ENCODE data around the gene B3GNT7. TPM values are rescaled to one million over a fixed set of nuclear protein-coding genes. Genes with fewer than 3 reads are reported as not detected.

The B3GNT7 gene
- total RNA-seq, 1 experiment from 2014 or later: 11.0 TPM

DNA sequence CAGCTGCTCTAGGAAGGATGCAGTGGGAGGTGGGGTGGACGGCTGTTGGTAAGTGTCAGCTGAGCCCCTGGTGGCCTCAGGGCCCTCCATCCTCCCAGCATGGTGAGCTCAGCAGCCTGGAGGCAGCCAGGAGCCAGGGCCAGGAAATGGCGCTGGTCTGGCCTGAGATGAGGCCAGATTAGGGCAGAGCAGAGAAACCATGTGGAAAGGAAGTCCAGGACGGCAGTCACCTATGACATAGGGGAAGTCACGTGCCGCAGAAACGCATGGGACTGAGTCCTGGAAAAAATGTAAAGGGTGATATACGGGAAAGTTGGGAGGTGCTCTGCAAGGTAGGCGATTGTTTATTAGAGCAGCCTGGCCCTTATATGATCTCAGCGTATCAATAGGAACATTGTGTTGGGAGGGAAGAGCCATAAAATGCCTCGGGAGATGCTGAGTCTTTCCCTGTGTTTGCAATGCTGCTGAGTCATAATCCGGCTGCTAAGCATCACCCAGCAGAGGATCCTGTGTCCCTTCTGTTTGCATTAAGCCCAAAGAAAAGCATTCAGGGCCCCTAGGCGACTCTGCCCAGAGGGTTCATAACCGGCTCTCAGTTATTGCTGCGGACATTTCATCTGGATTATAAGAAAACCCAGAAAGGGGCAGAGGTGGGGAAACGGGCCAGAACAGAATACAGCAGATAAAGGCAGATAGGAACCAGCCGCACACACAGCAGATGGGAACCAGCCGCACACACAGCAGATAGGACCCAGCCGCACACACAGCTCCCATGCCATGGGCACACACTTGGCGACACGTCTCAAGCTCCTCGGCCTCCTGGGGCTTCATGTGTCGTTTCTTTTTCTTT lies 30.3 kb upstream of the B3GNT7 start:
- H2AFZ ChIP-seq (ENCODE audit: low read length): peak overlapping the region; percentile 73
- TF ChIP-seq EZH2 (IDR thresholded peaks at IDR 0.05; ENCODE audit: low read length, unreplicated experiment) (no peak), EZH2phosphoT487 (IDR thresholded peaks at IDR 0.05; ENCODE audit: borderline replicate concordance, low read length) (no peak)
- TF ChIP-seq, protein P1, sequence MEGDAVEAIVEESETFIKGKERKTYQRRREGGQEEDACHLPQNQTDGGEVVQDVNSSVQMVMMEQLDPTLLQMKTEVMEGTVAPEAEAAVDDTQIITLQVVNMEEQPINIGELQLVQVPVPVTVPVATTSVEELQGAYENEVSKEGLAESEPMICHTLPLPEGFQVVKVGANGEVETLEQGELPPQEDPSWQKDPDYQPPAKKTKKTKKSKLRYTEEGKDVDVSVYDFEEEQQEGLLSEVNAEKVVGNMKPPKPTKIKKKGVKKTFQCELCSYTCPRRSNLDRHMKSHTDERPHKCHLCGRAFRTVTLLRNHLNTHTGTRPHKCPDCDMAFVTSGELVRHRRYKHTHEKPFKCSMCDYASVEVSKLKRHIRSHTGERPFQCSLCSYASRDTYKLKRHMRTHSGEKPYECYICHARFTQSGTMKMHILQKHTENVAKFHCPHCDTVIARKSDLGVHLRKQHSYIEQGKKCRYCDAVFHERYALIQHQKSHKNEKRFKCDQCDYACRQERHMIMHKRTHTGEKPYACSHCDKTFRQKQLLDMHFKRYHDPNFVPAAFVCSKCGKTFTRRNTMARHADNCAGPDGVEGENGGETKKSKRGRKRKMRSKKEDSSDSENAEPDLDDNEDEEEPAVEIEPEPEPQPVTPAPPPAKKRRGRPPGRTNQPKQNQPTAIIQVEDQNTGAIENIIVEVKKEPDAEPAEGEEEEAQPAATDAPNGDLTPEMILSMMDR (conservative IDR thresholded peaks at IDR 0.05; ENCODE audit: low read depth, low read length): no peak
- H3K4me2 ChIP-seq (ENCODE audit: low read length): peak overlapping the region; percentile 65
- no peaks in the 10 kb centered on the region for H3K9me2 ChIP-seq (replicated peaks; ENCODE audit: low read length)
- no peak overlapping the region for H3K4me3 ChIP-seq (ENCODE audit: low read length)
- no peaks in the 10 kb centered on the region for H3K27me3 ChIP-seq (ENCODE audit: low read length)
- peak overlapping the region; percentile 89 for H3K9ac ChIP-seq (ENCODE audit: low read length)
- CTCF ChIA-PET: interaction anchor here (0.5 to 0.7 kb wide), 2 partner anchors 35 to 121 kb away, joined by 3 to 4 read pairs; no protein-coding TSS in a partner anchor
- TSS peak; percentile 86 for BruUV-seq (replicated peaks)
- no peaks in the 10 kb centered on the region for H3K36me3 ChIP-seq (ENCODE audit: low read depth, low read length)
- peak; percentile 93 for ATAC-seq
- POLR2A ChIA-PET (ENCODE audit: unreplicated experiment): interaction anchor here (1.4 kb wide), 1 partner anchor 24 kb away, joined by 3 read pairs; no protein-coding TSS in a partner anchor
- peaks cover 33% of the 10 kb centered on the region for H3K4me1 ChIP-seq (ENCODE audit: insufficient read depth, low read length)
- peaks cover 9% of the 10 kb centered on the region for H3F3A ChIP-seq (ENCODE audit: low read length, unreplicated experiment)
- H3K27ac ChIP-seq (ENCODE audit: low read length): peak overlapping the region; percentile 100
- peak; percentile 98 for DNase-seq
- H3K9me3 ChIP-seq (ENCODE audit: low read length): no peaks in the 10 kb centered on the region
- H4K20me1 ChIP-seq (ENCODE audit: low read length): no peaks in the 10 kb centered on the region
- intact Hi-C loops (cut with micrococcal nuclease): loop anchor here (1.0 to 5.0 kb wide), 4 partner anchors 13 to 65 kb away; no protein-coding TSS in a partner anchor
- no peaks in the 10 kb centered on the region for H3K79me2 ChIP-seq (ENCODE audit: low read length)

DNA sequence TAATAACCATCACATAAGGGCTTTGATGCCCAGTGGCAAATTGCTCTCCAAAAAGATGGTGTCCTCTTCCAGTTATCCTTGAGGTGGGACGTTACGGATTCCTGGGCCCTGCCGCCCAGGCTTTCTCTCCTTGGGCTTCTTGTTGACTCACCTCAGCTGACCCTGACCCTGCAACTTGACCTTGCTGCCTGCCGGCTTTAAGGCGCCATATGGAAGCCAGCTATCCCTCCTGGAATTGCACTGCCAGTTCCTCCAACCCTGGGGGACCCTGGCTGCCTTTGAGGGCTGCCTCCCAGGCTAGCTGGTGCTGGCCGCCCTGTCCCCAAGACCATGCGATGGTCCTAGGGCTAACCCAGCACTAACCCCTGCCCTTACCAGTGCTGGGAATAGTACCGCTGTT lies 28.3 kb upstream of the B3GNT7 start:
- Histone ChIP-seq H3K9me2 (replicated peaks; ENCODE audit: low read length) (no peaks in the 10 kb centered on the region), H3K4me2 (ENCODE audit: low read length) (no peak overlapping the region), H3K27ac (ENCODE audit: low read length) (no peak overlapping the region), H3F3A (ENCODE audit: low read length, unreplicated experiment) (peaks cover 9% of the 10 kb centered on the region), H2AFZ (ENCODE audit: low read length) (no peak overlapping the region), H3K79me2 (ENCODE audit: low read length) (no peaks in the 10 kb centered on the region), H3K36me3 (ENCODE audit: low read depth, low read length) (no peaks in the 10 kb centered on the region), H3K4me3 (ENCODE audit: low read length) (no peak overlapping the region), H3K4me1 (ENCODE audit: insufficient read depth, low read length) (peaks cover 36% of the 10 kb centered on the region), H3K27me3 (ENCODE audit: low read length) (no peaks in the 10 kb centered on the region), H4K20me1 (ENCODE audit: low read length) (no peaks in the 10 kb centered on the region), H3K9ac (ENCODE audit: low read length) (no peak overlapping the region), H3K9me3 (ENCODE audit: low read length) (no peaks in the 10 kb centered on the region)
- POLR2A ChIA-PET (ENCODE audit: unreplicated experiment): no interaction called here
- intact Hi-C loops (cut with micrococcal nuclease): loop anchor here (5.0 kb wide), 1 partner anchor 35 kb away; no protein-coding TSS in a partner anchor
- CTCF ChIA-PET: no interaction called here
- TF ChIP-seq EZH2 (IDR thresholded peaks at IDR 0.05; ENCODE audit: low read length, unreplicated experiment) (no peak), EZH2phosphoT487 (IDR thresholded peaks at IDR 0.05; ENCODE audit: borderline replicate concordance, low read length) (no peak)
- TF ChIP-seq, protein P1 (conservative IDR thresholded peaks at IDR 0.05; ENCODE audit: low read depth, low read length): no peak
- ATAC-seq: no peak
- no TSS peak for BruUV-seq (replicated peaks)
- DNase-seq: no peak
